HG02840 (cell line): Measurements from ENCODE around the gene SMIM15.
"Not testable (repeated sequence)": the region's sequence is repeated elsewhere in the genome, so short reads cannot be mapped to it uniquely, and the experiment has no call there.

Source experiments
- ATAC-seq: cut with Tn5 transposase; IDR thresholded peaks from one replicate; pipeline ENCODE4 v1.9.1; 2021; ENCODE audit warnings: mild to moderate bottlenecking, moderate library complexity, moderate number of reproducible peaks; ENCODE audit not compliant: unreplicated experiment, low FRiP score

The SMIM15 gene

DNA sequence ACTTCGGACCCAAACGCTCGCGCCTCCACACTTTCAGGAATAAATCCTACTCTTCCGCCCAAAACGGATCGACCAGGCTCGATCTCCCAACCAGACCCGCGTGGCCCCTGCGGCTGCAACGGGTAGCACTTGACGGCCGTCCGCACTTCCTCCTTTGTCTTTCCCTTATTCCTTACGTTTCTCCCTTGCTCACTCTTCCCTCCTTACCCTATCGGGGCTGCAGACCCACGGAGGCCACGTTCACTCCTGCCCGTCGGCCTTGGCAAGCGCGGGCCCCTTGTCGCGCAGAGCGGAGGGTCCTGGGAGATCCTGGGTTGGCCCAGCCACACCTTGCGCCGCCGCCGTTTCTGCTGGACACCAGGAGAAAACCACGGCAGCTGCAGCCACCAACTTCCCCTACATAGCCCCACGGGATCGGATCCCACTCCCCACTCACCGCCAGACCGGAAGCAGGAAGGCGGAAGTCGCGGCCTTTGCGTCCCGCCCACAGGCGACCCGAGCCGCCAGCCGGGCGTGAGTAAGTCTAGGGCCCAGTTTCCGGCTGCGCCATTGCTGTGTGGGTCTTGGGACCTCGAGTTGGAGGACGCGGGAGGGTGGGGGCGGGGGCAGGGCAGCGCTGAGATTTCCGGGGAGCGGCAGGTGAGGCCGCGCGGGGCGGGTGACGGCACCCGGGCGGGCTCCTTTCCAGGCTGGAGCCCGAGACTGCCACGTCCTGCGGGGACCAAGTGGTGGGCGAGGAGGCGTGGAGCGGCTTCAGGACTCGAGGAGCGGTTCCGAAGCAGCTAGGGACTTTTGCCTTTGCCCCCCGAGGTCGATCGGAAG is at the start of gene SMIM15:
Gene SMIM15, minus strand, starts transcription at position 459 of the 822 bp plus-strand sequence. CDS start 2,297 bp downstream, outside the sequence.
- ATAC-seq = peak; percentile 97

- ATAC-seq = no peak
These were observed 45.6 kb upstream of the SMIM15 start for GRCh38 chr5:61207884-61208283.

- no peak for ATAC-seq
These were observed 42.7 kb upstream of the SMIM15 start for GRCh38 chr5:61205013-61205412.

- no peak for ATAC-seq
These were observed 39.9 kb upstream of the SMIM15 start for GRCh38 chr5:61202213-61202612.

- ATAC-seq = no peak
These were observed 38.4 kb upstream of the SMIM15 start for GRCh38 chr5:61200582-61201155.

DNA sequence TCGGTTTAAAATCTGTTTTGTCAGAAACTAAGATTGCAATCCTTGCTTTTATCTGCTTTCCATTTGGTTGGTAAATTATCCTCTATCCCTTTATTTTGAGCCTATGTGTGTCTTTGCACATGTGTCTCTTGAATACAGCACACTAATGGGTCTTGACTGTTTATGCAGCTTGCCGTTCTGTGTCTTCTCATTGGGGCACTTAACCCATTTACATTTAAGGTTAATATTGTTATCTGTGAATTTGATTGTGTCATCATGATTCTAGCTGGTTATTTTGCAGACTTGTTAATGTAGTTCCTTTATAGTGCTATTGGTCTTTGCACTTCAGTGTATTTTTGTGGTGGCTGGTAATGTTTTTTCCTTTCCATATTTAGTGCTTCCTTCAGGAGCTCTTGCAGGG is 36.3 kb upstream of the SMIM15 start:
- ATAC-seq = no peak

- ATAC-seq = not testable (repeated sequence)
These were observed 25.6 kb upstream of the SMIM15 start for GRCh38 chr5:61187826-61188225.

GRCh38 chr5:61187352-61187751 is 25.1 kb upstream of the SMIM15 start:
- not testable (repeated sequence) for ATAC-seq

DNA sequence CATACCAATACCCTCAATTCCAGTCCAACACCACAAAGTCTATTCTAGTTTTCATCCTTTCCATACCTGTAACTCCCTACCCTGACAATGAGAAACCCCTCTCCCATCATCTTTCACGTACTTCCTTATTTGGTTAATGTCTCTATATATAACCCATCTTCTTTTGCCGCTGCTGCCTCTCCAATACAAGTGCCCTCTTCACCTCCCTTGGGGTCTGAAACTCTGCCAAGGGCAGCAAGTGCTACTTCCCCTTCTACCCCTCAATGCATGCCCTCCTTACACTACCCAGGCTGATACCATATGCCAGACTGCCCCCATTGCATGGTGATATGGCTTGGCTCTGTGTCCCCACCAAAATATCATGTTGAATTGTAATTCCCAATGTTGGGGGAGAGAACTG is 24.4 kb upstream of the SMIM15 start:
- ATAC-seq = no peak

DNA sequence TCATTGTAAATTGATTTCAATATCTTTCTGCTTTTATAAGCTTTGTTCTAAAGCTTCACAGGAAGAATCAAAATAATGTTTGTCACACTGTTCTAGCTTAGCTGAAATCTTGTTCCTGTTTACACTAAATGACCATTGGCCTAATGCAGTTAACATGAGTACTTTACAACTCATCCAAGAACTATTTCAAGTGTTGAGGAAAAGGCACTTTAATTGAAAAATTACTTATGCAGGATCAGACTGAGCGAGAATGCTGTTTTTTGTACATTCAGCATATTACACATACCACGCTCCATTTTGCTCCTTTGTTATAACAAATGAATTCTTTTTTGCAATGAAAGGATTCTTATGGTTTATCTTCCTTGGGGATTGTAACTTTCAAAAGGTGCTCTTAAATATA is 22.4 kb upstream of the SMIM15 start:
- ATAC-seq = no peak

DNA sequence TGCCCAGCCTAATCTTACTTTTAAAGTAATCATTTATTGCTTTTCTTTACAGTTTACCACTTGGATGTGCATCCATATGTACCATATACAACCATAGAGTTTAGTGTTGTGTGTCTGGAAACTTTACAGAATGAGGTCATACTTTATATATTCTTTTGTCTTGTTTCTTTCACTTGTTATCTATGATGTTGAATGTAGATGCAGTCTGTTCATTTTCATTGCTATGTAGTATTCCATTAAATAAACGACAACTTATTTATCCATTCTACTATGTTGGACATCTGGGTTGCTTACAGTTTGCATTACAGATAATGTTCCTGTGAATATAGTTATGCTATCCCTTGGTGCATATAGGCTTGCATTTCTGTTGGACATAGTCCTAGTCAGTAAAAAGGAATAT is 21.3 kb upstream of the SMIM15 start:
- no peak for ATAC-seq

DNA sequence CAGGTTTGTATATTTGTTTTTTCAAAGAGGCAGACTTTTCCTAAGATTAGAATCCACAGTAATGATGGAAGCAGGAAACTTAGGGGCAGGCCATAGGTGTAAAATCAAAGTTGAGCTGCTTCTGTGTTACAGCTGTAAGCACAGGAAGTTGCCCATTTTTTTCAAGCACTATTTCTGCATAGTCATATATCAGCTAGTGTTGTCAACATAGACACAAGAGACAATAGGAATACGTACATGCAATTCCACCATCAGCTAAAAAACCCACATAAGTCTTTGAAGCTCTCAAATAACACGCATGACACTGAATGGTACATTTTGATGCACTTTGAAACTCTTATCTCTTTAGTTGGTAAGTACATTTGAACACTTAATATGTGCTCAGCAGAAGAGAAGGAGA is 20.2 kb upstream of the SMIM15 start:
- no peak for ATAC-seq

- ATAC-seq = no peak
These were observed 18.6 kb upstream of the SMIM15 start for GRCh38 chr5:61180886-61181285.

DNA sequence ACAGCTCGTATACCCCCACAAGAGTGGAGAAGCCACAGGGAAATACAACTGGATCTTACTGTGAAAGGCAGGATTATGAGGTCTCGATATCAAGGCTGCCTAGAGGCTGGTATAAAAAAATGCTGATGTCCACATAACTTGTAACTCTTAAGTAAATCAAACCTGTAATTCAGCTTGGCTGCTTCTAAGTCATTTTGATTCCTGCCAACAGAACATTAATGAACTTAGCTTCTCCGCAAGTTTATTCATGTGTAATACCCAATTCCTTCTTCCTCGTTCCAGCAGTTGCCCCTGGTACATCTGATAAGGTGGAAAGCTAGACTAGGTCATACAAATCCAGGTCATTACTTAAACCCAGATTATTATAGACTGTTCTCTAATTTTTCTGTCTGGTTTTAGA is 16.4 kb upstream of the SMIM15 start:
- no peak for ATAC-seq

- peak; percentile 79 for ATAC-seq
These were observed 15.4 kb upstream of the SMIM15 start for GRCh38 chr5:61177716-61178115.

- ATAC-seq = no peak
These were observed 14.8 kb upstream of the SMIM15 start for GRCh38 chr5:61177070-61177469.

- ATAC-seq = no peak
These were observed 14.4 kb upstream of the SMIM15 start for GRCh38 chr5:61176631-61177030.

- no peak for ATAC-seq
These were observed 9.2 kb upstream of the SMIM15 start for GRCh38 chr5:61171479-61171878.

DNA sequence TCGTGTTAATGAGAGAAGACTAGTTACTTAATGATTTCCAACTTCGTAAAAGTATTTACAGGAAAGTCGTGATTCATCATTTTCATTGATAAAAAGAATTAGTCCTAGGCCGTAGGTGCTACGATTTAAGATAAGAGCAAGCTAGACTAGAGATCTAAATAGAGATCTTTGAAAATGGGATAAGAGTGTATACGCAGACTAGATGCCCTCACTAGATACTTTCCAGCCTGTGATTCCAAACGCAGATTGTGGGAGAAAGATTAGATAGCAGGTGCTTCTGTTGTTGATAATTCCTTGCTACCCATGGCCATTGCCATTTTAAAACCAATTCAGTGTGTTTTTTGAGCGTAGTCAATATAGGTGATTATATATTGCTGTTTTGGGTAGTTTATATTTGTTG is 6.7 kb upstream of the SMIM15 start:
- ATAC-seq = no peak

DNA sequence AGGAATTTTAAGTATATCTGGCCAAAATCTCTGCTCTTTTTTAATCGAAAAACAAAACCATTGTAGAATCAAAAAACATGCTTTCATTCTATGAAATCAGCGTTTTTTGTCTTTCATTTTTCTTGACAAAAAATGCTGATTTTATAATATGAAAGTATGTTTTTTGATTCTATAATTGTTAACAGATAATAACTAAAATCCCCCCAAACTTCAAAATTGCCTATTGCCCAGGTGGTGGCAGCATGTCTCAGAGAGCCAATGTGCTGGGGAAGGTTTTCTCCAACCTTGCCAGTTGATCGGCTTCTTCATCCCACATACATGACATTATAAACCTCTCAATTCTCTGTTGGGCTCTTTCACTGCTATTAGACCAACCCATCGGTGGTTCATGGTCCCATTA is 5.1 kb upstream of the SMIM15 start:
- no peak for ATAC-seq

- ATAC-seq = no peak
These were observed 1.6 kb upstream of the SMIM15 start for GRCh38 chr5:61163905-61164304.
